Astrocyte of the cerebellum (primary cell): ENCODE data around the gene ARL8B.
A peak's percentile ranks its signal among the peaks of the same experiment; 100 is the strongest.

Experiments
- DNase-seq: peaks from one replicate; pipeline ENCODE4 v3.0.0-alpha.2; 2011; ENCODE audit warnings: low read depth
- H3K4me3 ChIP-seq: 2 replicates; pipeline ENCODE4 v1.5.1; 2011; ENCODE audit warnings: mild to moderate bottlenecking, low read depth, low read length, moderate library complexity
- CTCF ChIP-seq: IDR thresholded peaks from 2 replicates; pipeline ENCODE4 v1.5.1; 2012; ENCODE audit warnings: low read length, low read depth, moderate library complexity, mild to moderate bottlenecking; ENCODE audit errors: missing control alignments
- in situ Hi-C: cut with HindIII; loops from 2 replicates; pipeline ENCODE4 v1.10.0; 2017; ENCODE audit warnings: low sequenced_read_pairs

ARL8B gene

DNA sequence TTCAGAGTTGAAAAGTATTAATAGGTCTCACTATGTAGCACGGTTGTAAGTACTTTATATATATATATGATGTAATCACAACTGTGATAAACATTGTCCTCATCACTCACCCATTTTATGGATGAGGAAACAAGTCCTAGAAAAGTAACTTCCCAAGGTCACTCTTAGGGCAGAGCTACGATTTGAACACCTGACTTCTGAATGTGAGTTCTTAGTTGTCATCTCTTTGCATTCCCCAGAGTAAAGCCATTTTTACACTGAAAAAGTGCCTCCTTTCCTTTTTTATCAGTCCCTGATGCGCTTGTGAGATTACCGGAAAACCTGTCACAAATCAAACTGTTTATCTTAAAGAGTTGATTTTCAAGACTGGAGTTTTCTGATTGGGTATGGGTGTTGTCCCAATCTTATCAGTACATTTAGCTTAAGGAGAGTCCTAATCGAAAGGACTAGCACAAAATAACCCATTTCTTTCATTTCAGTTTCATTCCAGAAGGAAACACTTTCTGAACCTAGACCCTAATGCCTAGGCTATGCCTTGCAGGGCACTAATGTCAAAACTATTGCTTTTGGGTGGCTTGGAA lies 63.1 kb downstream of the ARL8B start:
- in situ Hi-C loops, result no loop called here
- no peak overlapping the region for H3K4me3 ChIP-seq
- DNase-seq, result no peak
- no peak for TF ChIP-seq CTCF

- DNase-seq, result no peak
- in situ Hi-C loops, result no loop called here
- peak overlapping the region; percentile 47 for H3K4me3 ChIP-seq
- no peak for TF ChIP-seq CTCF
These were observed 64.2 kb downstream of the ARL8B start for GRCh38 chr3:5186089-5186857.

DNA sequence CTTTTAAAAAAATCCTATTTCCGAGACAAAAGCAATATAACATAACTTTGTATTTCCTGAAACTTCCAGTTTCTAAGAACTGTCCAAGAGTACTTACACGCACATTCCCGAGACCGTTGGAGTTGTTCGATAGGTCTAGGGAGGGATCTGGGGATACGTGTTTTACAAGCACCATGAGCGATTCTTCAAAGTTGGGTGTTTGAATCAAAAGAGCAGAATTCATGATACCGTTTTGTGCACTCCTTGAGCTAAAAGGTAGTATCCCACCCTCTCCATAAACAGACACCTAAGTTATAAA lies 64.7 kb downstream of the ARL8B start:
- TF ChIP-seq CTCF, result no peak
- in situ Hi-C loops, result no loop called here
- peak overlapping the region; percentile 47 for H3K4me3 ChIP-seq
- no peak for DNase-seq

DNA sequence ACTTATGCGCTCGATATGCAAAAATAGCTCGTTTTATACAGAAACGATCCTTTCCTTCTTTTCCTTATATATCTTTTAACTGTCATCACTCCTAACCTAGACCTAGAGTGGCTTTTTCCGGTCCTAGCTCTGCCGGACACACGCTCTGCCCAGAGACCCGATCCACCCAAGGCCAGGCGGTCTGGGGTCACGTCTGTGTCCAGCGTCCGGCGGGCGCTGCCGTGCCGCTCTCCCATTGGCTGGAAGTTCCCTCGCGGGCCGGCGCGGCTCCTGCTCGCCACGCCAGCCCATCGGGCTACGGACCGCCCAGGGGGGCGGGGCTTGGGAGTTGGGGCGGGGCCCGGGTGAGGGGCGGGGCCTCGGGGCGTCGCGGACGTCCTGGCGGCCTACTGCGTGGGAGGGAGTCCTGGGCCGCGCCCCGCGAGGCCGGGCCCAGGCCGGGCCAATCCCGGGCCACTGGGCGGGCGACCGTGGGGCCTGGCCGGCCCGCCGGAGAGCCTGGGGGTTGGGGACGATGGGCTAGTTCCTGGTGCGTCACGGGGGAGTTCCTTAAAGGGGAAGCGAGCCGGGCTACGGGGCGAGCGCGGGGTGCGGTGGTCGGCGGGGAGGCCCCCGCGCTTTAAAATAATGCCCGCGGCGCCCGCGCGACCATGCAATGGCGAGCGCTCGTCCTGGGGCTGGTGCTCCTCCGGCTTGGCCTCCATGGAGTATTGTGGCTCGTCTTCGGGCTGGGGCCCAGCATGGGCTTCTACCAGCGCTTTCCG lies 65.2 kb downstream of the ARL8B start, which contains the start of gene EDEM1:
Gene EDEM1 (plus strand): TSS at position 552 of the 764 bp plus-strand sequence. CDS start 99 bp downstream, at position 651.
- TF ChIP-seq CTCF, result no peak
- in situ Hi-C loops, result no loop called here
- peak; percentile 86 for DNase-seq
- H3K4me3 ChIP-seq, result peak within 1 kb of the TSS; percentile 71

GRCh38 chr3:5187920-5188418 lies 65.9 kb downstream of the ARL8B start:
- no peak for TF ChIP-seq CTCF
- in situ Hi-C loops, result no loop called here
- H3K4me3 ChIP-seq, result peak overlapping the region; percentile 71
- DNase-seq, result no peak

DNA sequence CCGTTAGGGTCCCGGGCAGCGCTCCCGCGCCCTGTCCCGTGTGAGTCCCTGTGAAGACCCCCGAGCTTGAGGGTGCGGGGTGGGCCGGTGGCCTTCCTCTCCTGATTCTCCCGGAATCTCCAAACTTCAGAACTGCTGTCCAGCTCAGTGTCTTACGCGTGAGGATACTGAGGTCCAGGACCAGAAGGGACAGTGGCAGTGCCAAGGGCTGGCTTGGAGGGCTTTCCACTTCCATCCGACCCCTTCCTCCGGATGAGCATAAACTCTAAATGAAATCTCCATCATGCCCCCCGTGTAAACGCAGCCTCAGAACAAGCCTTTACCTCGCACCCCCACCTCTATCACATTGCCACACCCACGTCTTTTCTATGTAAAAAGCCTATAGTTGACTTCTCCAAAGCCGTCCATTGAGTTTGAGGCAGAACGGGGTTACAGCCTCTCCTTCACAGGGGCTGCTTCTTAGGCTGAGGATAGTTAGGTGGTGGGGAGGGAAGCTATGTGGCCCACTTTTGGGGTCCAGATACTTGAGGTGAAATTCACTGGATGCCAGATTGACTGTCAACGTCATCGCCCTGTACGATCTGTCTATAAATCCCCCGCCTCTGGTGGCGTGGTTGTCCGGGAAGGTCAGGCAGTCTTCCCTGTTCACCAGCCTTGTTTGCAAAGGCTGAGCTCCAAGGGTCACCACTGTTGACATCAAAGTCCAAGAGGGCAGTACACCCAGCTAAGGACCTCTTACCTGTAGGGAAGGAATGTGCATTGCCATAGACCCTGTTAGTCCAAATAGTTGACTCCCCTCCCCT lies 66.5 kb downstream of the ARL8B start:
- peak overlapping the region; percentile 71 for H3K4me3 ChIP-seq
- in situ Hi-C loops, result no loop called here
- TF ChIP-seq CTCF, result no peak
- DNase-seq, result no peak
